ENCODE results near the gene CORO6. TPM values are rescaled to one million over a fixed set of nuclear protein-coding genes. Genes with fewer than 3 reads are reported as not detected.

The CORO6 gene
- total and polyA plus RNA-seq, 2 of the 13 experiments (the other 11 are each of a cell fraction or from before 2014, with no cell fraction given): 0.42 to 0.82 TPM

DNA sequence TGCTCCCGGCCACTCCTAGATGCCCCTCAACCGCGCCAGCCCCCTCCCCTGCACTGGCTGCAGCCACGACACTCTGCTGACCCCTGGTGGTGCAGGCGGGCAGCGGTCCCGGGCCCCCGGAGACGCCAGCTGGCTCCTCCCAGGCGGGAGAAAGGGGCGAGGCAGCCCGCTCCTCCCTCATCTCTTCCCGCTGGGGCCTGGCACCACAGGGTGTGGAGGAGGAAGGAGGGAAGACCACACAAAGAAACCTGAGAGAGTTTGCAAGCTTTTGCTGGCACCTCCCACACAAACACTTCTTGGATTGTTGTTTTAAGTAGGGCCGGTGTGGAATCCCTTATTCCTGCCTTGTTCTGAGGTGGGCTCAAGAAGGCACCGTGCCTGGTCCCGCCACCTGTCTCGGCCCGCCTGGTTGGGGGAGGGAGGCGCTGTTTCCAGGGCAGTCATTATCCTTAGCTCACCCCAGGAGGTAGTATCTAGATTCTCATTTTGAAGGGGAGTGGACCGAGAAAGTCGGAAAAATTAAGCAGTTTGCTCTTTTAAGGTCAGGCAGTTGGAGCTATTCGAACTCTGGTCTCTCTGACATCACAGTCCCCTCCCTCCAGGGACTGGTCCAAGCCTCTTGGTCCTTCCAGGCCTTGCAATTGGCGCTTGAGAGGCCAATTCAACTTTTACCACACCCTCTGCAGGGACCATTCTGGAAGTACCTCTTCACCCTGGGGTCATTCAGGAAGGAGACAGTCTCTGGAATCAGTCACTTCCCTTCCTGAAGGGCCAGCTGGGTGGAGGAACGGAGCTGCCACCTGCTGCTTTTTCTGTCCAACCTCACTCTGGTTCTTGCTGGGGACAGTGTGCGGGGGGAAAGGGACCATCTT is 30.7 kb downstream of the CORO6 start (continued):
- no peak for TF ChIP-seq SMARCE1 (IDR thresholded peaks at IDR 0.05; ENCODE audit: borderline replicate concordance)
- TF ChIP-seq ZNF558 (CRISPR knock-in tag; IDR thresholded peaks at IDR 0.05; ENCODE audit: borderline replicate concordance): no peak
- no peak for TF ChIP-seq ZNF883 (CRISPR knock-in tag; IDR thresholded peaks at IDR 0.05; ENCODE audit: not compliant biosample characterization)
- TF ChIP-seq, protein P1, sequence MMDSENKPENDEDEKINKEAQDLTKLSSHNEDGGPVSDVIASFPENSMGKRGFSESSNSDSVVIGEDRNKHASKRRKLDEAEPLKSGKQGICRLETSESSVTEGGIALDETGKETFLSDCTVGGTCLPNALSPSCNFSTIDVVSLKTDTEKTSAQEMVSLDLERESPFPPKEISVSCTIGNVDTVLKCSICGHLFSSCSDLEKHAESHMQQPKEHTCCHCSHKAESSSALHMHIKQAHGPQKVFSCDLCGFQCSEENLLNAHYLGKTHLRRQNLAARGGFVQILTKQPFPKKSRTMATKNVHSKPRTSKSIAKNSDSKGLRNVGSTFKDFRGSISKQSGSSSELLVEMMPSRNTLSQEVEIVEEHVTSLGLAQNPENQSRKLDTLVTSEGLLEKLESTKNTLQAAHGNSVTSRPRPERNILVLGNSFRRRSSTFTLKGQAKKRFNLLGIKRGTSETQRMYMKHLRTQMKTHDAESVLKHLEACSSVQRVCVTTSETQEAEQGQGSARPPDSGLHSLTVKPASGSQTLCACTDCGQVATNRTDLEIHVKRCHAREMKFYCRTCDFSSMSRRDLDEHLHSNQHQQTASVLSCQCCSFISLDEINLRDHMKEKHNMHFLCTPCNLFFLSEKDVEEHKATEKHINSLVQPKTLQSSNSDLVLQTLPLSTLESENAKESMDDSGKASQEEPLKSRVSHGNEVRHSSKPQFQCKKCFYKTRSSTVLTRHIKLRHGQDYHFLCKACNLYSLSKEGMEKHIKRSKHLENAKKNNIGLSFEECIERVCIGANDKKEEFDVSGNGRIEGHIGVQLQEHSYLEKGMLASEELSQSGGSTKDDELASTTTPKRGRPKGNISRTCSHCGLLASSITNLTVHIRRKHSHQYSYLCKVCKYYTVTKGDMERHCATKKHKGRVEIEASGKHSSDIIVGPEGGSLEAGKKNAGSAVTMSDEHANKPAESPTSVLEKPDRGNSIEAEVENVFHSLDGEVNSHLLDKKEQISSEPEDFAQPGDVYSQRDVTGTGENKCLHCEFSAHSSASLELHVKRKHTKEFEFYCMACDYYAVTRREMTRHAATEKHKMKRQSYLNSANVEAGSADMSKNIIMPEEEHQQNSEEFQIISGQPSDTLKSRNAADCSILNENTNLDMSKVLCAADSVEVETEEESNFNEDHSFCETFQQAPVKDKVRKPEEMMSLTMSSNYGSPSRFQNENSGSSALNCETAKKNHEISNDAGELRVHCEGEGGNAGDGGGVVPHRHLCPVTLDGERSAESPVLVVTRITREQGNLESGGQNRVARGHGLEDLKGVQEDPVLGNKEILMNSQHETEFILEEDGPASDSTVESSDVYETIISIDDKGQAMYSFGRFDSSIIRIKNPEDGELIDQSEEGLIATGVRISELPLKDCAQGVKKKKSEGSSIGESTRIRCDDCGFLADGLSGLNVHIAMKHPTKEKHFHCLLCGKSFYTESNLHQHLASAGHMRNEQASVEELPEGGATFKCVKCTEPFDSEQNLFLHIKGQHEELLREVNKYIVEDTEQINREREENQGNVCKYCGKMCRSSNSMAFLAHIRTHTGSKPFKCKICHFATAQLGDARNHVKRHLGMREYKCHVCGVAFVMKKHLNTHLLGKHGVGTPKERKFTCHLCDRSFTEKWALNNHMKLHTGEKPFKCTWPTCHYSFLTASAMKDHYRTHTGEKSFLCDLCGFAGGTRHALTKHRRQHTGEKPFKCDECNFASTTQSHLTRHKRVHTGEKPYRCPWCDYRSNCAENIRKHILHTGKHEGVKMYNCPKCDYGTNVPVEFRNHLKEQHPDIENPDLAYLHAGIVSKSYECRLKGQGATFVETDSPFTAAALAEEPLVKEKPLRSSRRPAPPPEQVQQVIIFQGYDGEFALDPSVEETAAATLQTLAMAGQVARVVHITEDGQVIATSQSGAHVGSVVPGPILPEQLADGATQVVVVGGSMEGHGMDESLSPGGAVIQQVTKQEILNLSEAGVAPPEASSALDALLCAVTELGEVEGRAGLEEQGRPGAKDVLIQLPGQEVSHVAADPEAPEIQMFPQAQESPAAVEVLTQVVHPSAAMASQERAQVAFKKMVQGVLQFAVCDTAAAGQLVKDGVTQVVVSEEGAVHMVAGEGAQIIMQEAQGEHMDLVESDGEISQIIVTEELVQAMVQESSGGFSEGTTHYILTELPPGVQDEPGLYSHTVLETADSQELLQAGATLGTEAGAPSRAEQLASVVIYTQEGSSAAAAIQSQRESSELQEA (CRISPR knock-in tag; IDR thresholded peaks at IDR 0.05; ENCODE audit: not compliant biosample characterization): no peak
- peak; percentile 93 for TF ChIP-seq KDM2A (CRISPR knock-in tag; IDR thresholded peaks at IDR 0.05; ENCODE audit: borderline replicate concordance, low read depth)
- TF ChIP-seq ZNF326 (CRISPR knock-in tag; IDR thresholded peaks at IDR 0.05; ENCODE audit: borderline replicate concordance): no peak
- TF ChIP-seq HMGA1 (CRISPR knock-in tag; conservative IDR thresholded peaks at IDR 0.05): no peak
- TF ChIP-seq, protein P2, sequence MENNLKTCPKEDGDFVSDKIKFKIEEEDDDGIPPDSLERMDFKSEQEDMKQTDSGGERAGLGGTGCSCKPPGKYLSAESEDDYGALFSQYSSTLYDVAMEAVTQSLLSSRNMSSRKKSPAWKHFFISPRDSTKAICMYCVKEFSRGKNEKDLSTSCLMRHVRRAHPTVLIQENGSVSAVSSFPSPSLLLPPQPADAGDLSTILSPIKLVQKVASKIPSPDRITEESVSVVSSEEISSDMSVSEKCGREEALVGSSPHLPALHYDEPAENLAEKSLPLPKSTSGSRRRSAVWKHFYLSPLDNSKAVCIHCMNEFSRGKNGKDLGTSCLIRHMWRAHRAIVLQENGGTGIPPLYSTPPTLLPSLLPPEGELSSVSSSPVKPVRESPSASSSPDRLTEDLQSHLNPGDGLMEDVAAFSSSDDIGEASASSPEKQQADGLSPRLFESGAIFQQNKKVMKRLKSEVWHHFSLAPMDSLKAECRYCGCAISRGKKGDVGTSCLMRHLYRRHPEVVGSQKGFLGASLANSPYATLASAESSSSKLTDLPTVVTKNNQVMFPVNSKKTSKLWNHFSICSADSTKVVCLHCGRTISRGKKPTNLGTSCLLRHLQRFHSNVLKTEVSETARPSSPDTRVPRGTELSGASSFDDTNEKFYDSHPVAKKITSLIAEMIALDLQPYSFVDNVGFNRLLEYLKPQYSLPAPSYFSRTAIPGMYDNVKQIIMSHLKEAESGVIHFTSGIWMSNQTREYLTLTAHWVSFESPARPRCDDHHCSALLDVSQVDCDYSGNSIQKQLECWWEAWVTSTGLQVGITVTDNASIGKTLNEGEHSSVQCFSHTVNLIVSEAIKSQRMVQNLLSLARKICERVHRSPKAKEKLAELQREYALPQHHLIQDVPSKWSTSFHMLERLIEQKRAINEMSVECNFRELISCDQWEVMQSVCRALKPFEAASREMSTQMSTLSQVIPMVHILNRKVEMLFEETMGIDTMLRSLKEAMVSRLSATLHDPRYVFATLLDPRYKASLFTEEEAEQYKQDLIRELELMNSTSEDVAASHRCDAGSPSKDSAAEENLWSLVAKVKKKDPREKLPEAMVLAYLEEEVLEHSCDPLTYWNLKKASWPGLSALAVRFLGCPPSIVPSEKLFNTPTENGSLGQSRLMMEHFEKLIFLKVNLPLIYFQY (CRISPR knock-in tag; IDR thresholded peaks at IDR 0.05; ENCODE audit: borderline replicate concordance): no peak
- no peak for TF ChIP-seq RARA (CRISPR knock-in tag; IDR thresholded peaks at IDR 0.05)
- no peak for TF ChIP-seq BRCA1 (CRISPR knock-in tag; IDR thresholded peaks at IDR 0.05)
- no peak for TF ChIP-seq ZNF160 (CRISPR knock-in tag; IDR thresholded peaks at IDR 0.05)
- no peak for TF ChIP-seq ZFP62 (CRISPR knock-in tag; IDR thresholded peaks at IDR 0.05)
- TF ChIP-seq NFE2L2 (IDR thresholded peaks at IDR 0.05; ENCODE audit: low read length): no peak
- TF ChIP-seq SAFB2 (CRISPR knock-in tag; IDR thresholded peaks at IDR 0.05; ENCODE audit: borderline replicate concordance, low read depth): no peak; the same call in 1 of the 2 replicates
- TF ChIP-seq ZNF614 (CRISPR knock-in tag; IDR thresholded peaks at IDR 0.05; ENCODE audit: borderline replicate concordance): no peak
- TF ChIP-seq, protein P3, sequence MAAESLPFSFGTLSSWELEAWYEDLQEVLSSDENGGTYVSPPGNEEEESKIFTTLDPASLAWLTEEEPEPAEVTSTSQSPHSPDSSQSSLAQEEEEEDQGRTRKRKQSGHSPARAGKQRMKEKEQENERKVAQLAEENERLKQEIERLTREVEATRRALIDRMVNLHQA (CRISPR knock-in tag; IDR thresholded peaks at IDR 0.05): no peak
